HG03280 (cell line): ENCODE data around the gene AHSG.
"Not testable (repeated sequence)": the region's sequence is repeated elsewhere in the genome, so short reads cannot be mapped to it uniquely, and the experiment has no call there.

Source experiments
- ATAC-seq: cut with Tn5 transposase; IDR thresholded peaks from one replicate; pipeline ENCODE4 v1.9.1; 2021; ENCODE audit warnings: mild to moderate bottlenecking, moderate library complexity; ENCODE audit not compliant: unreplicated experiment

Gene AHSG, protein sequence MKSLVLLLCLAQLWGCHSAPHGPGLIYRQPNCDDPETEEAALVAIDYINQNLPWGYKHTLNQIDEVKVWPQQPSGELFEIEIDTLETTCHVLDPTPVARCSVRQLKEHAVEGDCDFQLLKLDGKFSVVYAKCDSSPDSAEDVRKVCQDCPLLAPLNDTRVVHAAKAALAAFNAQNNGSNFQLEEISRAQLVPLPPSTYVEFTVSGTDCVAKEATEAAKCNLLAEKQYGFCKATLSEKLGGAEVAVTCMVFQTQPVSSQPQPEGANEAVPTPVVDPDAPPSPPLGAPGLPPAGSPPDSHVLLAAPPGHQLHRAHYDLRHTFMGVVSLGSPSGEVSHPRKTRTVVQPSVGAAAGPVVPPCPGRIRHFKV

GRCh38 chr3:186612721-186613636 lies at the start of gene AHSG:
Gene AHSG, plus strand, starts transcription at chr3:186613060. Its CDS starts 82 bp downstream, at chr3:186613142.
- ATAC-seq: no peak

- no peak for ATAC-seq
Measured at GRCh38 chr3:186564586-186564985, 48.3 kb upstream of the AHSG start.

- ATAC-seq: no peak
Measured at GRCh38 chr3:186566772-186567071, 46.1 kb upstream of the AHSG start.

- peak; percentile 46 for ATAC-seq
Measured at GRCh38 chr3:186567072-186567921, 45.6 kb upstream of the AHSG start, which contains the start of gene TBCCD1. Gene TBCCD1, minus strand, starts transcription at chr3:186567339. Its CDS starts 3,010 bp downstream, at chr3:186564329.

DNA sequence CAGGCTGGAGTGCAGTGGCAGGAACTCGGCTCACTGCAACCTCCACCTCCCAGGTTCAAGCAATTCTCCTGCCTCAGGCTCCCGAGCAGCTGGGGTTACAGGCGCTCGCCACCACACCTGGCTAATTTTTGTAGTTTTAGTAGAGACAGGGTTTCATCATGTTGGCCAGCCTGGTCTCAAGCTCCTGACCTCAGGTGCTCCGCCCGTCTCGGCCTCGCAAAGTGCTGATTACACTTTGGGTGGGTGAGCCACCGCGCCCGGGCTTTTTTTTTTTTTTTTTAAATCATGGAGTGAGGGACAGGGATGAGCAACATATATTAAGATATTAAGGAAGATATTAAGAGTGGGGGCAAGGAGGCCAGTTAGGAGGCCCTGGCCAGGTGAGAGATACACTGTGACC lies 43.5 kb upstream of the AHSG start:
- not testable (repeated sequence) for ATAC-seq

GRCh38 chr3:186569779-186570095 lies 43.1 kb upstream of the AHSG start:
- ATAC-seq: no peak

DNA sequence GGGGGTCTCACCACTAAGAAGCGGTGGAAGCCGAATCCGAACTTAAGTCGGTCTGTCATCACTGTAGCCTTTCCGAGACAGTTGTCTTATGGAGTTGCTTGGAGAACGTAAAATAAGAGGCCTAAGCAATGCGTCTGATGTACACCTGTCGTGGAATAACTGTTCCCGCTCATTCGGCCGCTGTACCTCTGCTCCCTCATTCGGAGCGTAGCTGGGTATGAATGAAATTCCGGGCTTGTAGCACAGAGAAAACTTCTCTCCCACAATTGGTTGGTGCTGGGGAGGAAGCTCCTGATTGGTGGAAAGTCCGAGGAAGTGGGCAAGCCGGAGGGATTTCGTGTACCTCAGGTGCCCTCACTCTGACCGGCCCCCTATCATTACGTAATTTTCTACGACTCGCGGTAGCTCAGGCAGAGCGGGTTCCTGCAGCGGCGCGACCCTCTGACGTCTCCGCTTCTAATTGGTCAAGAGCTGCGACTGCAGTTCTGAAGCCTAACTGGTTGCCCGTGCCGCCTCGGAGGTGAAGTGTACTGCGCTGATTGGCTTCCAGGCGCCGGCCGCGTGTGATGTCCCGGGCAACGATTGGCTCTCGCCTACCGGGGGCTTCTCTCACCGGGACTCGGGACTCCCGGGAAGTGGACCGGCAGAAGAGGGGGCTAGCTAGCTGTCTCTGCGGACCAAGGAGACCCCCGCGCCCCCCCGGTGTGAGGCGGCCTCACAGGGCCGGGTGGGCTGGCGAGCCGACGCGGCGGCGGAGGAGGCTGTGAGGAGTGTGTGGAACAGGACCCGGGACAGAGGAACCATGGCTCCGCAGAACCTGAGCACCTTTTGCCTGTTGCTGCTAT lies 42.5 kb upstream of the AHSG start, which contains the start of gene DNAJB11:
DNAJB11 (plus strand) TSS at position 625 of the 845 bp plus-strand sequence; CDS start at position 803, 178 bp downstream.
- ATAC-seq: peak; percentile 82

DNA sequence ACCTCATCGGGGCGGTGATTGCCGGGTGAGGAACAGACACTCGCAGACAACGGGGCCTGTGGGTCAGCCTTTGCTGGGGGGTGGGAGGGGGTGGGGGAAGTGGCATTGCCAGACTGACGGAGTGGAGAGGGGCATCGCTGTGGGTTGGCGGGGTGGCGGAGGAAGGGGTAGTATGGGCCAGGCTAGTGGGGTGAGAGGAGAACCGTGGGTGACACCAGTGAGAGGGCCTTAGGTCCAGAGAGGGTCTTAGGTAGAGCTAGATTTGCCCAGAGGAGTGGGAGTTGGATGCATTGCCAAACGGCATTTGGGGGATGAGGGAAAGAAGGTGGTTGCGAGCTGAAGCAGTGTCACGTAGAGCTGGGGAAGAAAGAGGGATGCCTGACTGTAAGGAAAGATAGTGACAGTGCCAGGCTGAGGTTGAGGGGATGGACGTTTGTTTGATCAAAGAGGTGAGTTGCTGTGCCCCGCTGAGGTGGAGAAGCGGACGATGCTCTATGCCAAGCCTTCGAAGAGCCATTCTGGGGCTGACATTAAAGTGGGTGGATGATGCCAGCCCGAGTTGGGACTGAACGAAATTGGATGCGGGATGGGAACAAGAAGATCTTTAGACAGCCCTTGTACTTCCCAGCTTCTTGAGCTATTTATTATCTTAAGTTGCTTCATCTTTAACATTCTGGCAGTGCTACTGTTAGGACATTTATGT lies 41.8 kb upstream of the AHSG start:
- ATAC-seq: no peak

DNA sequence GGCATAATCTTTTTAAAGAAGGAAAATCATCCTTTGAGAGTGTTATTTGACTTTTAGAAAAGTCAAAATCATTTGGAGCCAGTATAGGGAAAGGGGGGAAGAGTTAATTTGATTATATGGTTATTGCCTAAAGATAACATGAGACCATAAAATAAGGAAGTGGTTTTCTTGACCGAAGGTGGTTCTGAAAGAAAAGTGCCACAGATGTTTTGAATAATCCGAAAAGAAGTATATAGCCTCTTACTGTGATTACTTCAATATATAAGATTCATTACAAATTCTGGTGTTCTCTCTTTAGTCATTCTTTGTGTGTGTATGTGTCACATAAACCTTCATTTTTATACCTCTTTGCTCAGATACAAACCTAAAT lies 41.2 kb upstream of the AHSG start:
- no peak for ATAC-seq

DNA sequence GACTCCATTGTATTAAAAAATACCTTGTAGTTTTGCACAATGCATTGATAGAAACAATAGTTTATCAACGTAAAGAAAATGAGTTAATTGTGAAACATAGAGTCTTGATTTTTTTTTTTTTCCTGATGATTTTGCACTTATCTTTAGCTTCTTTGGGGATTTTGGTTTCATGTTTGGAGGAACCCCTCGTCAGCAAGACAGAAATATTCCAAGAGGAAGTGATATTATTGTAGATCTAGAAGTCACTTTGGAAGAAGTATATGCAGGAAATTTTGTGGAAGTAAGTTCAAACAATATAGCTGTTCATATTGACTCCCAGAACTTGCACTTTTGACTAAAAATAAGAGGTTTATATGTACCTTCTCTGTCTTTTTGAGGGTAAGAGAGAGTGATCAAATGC lies 35.3 kb upstream of the AHSG start:
- no peak for ATAC-seq

- no peak for ATAC-seq
Measured at GRCh38 chr3:186580785-186581184, 32.1 kb upstream of the AHSG start.

DNA sequence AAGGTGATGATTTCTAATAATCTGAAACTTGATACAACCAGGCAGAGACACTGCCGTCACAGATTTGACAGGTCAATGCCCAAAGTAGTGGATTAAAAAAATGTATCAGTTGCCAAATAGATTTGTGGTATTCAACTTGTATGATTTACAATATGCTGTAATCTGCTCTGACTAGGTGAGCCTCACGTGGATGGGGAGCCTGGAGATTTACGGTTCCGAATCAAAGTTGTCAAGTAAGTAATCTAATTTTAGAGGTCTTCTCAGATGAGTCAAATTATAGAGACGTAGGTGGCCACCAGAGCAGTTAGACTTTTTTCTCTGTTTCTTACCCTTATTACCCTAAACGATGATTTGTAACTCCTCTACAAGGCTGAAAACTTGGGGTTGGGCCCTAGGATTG lies 30.3 kb upstream of the AHSG start:
- no peak for ATAC-seq

GRCh38 chr3:186583831-186584230 lies 29.0 kb upstream of the AHSG start:
- no peak for ATAC-seq

DNA sequence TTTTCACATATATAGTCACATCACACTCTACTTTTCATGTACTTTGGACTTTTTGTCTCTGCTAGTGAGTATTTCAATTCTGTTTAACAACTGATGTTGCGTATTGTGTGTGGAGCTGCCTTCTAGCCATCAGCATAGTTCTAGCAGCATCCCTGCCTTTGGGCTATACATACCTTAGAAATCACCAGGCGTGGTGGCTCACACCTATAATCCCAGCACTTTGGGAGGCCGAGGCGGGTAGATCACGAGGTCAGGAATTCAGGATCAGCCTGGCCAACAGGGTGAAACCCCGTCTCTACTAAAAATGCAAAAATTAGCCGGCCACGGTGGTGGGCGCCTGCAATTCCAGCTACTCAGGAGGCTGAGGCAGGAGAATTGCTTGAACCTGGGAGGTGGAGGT lies 26.6 kb upstream of the AHSG start:
- ATAC-seq: not testable (repeated sequence)

DNA sequence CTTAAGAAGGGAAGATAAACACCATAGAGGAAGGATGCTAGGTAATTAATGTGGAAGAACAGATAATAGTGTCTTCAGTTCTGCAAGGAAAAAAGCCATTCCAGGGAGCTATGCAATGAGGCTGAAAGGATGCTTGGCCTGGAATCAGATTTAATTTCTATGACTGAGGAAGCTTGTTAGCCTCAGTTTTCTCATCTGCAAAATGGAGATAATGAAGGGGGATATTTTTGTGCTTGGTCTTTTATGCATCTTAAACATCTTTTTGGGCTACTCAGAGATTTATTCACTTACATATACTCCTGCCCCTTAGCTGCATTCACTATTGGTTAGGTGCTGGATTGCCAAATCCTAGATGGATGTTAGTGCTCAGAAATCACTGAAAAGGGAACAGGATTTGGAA lies 25.7 kb upstream of the AHSG start:
- ATAC-seq: no peak

- ATAC-seq: no peak
Measured at GRCh38 chr3:186588632-186589031, 24.2 kb upstream of the AHSG start.

DNA sequence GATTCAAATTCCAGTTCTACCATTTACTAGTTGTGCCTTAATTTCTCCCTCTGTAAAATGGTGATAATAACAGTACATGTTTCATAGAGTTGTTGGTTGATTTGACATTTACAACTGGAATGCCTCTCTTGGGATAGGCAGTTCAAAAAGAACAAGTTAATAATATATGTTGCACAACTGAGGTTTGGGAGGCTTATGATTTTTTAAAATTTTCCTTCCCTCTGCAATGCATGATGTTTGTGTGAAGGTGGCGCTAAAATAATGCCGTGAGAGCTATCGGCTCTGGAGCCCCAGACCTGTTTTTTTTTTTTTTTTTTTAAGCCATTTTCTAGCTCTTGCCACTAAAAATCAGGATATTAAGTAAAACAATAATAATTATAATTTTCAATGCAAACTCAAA lies 23.7 kb upstream of the AHSG start:
- no peak for ATAC-seq

GRCh38 chr3:186589856-186590579 lies 22.8 kb upstream of the AHSG start:
- ATAC-seq: no peak
